Retinal pigment epithelial cell (primary cell): ENCODE measurements around the gene TRIM24.

Experiments used
- DNase-seq: peaks from one replicate; pipeline ENCODE4 v3.0.0-alpha.2; 2010; ENCODE audit warnings: low read depth
- H3K4me3 ChIP-seq: 2 replicates; pipeline ENCODE4 v1.5.1; 2011; ENCODE audit warnings: mild to moderate bottlenecking, low read length, control low read depth, moderate library complexity
- CTCF ChIP-seq: conservative IDR thresholded peaks from 2 replicates; pipeline ENCODE4 v1.5.1; 2011; ENCODE audit warnings: low read depth, low read length, control low read depth, inconsistent platforms

TRIM24 gene

GRCh38 chr7:138565451-138566114 lies 105.5 kb downstream of the TRIM24 start:
- no peak for DNase-seq
- no peak overlapping the region for H3K4me3 ChIP-seq
- TF ChIP-seq CTCF, result no peak

GRCh38 chr7:138568655-138569054 lies 108.6 kb downstream of the TRIM24 start:
- DNase-seq, result no peak
- H3K4me3 ChIP-seq, result no peak overlapping the region
- no peak for TF ChIP-seq CTCF

- no peak for DNase-seq
- no peak overlapping the region for H3K4me3 ChIP-seq
- no peak for TF ChIP-seq CTCF
Measured at GRCh38 chr7:138569418-138569817, 109.4 kb downstream of the TRIM24 start.

GRCh38 chr7:138570715-138571114 lies 110.7 kb downstream of the TRIM24 start:
- DNase-seq, result no peak
- TF ChIP-seq CTCF, result no peak
- no peak overlapping the region for H3K4me3 ChIP-seq

- no peak for TF ChIP-seq CTCF
- no peak overlapping the region for H3K4me3 ChIP-seq
- DNase-seq, result no peak
Measured at GRCh38 chr7:138573741-138574140, 113.7 kb downstream of the TRIM24 start.

- no peak for DNase-seq
- TF ChIP-seq CTCF, result no peak
- H3K4me3 ChIP-seq, result no peak overlapping the region
Measured at GRCh38 chr7:138575897-138576428, 115.9 kb downstream of the TRIM24 start.

- no peak overlapping the region for H3K4me3 ChIP-seq
- TF ChIP-seq CTCF, result no peak
- no peak for DNase-seq
Measured at GRCh38 chr7:138579136-138579535, 119.1 kb downstream of the TRIM24 start.
